ENCODE data around the gene DNHD1. TPM values are rescaled to one million over a fixed set of nuclear protein-coding genes. Genes with fewer than 3 reads are reported as not detected.

The DNHD1 gene
- total RNA-seq, 6 experiments from 2014 or later = 1.4 to 2.3 (median 1.6) TPM

DNA sequence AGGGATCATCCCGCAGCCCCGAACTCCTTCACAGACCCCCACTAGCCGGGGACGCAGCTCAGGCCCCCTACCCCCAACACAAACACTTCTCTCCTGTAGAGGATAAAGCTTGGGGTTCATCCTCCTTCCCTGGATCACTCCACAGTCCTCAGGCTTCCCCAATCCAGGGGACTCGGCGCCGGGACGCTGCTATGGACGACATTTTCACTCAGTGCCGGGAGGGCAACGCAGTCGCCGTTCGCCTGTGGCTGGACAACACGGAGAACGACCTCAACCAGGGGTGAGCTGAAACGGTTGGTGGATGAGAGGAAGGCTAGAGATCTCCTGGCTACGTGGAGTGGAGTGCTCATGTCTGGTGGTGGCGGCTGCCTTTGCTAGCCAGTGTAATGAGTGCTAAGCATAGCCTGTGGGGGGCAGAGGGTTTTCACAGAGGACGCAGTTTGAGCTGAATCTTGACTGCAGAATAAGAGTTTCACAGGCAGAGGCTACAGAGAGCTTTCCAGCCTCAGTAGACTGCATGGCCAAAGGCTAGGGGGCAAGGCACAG is 107.1 kb downstream of the DNHD1 start:
- Mint-ChIP-seq H3K9me3 (no peaks in the 10 kb centered on the region), H3K4me3 (no peak overlapping the region), H3K4me1 (ENCODE audit: low read depth) (peaks cover 22% of the 10 kb centered on the region), H3K36me3 (ENCODE audit: low read depth) (peaks cover 31% of the 10 kb centered on the region), H3K27me3 (ENCODE audit: insufficient read depth) (no peaks in the 10 kb centered on the region; the same call in 1 of the 2 replicates), H3K27ac (no peak overlapping the region)
- peak; percentile 67 for DNase-seq
- TF ChIP-seq, protein P1, sequence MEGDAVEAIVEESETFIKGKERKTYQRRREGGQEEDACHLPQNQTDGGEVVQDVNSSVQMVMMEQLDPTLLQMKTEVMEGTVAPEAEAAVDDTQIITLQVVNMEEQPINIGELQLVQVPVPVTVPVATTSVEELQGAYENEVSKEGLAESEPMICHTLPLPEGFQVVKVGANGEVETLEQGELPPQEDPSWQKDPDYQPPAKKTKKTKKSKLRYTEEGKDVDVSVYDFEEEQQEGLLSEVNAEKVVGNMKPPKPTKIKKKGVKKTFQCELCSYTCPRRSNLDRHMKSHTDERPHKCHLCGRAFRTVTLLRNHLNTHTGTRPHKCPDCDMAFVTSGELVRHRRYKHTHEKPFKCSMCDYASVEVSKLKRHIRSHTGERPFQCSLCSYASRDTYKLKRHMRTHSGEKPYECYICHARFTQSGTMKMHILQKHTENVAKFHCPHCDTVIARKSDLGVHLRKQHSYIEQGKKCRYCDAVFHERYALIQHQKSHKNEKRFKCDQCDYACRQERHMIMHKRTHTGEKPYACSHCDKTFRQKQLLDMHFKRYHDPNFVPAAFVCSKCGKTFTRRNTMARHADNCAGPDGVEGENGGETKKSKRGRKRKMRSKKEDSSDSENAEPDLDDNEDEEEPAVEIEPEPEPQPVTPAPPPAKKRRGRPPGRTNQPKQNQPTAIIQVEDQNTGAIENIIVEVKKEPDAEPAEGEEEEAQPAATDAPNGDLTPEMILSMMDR (IDR thresholded peaks at IDR 0.05) = peak; percentile 37; the same call in 1 of the 2 replicates

DNA sequence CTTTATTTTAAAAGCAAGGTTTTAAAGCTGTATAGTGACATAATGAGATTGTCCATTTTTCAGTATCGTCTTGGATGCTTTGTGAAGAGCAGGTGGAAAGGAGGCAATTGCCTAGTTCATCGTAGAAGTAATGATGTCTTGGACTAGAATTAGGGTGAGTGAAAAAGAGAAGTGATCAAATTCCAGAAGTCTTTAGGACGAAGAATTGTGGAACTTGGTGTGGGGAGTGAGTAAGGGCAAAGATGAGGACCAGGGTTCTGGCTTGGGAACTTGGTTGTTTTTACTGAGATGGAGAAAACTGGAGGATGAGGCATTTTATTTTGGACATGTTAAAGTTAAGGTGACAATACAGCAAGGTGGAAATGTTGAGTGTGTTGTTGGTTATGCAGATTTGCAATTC is 107.7 kb downstream of the DNHD1 start:
- H3K4me3 Mint-ChIP-seq = no peak overlapping the region
- no peaks in the 10 kb centered on the region for H3K9me3 Mint-ChIP-seq
- no peak for DNase-seq
- no peaks in the 10 kb centered on the region; the same call in 1 of the 2 replicates for H3K27me3 Mint-ChIP-seq (ENCODE audit: insufficient read depth)
- H3K4me1 Mint-ChIP-seq (ENCODE audit: low read depth) = peaks cover 28% of the 10 kb centered on the region
- H3K27ac Mint-ChIP-seq = no peak overlapping the region
- TF ChIP-seq, protein P1 (IDR thresholded peaks at IDR 0.05) = no peak
- peaks cover 33% of the 10 kb centered on the region for H3K36me3 Mint-ChIP-seq (ENCODE audit: low read depth)

DNA sequence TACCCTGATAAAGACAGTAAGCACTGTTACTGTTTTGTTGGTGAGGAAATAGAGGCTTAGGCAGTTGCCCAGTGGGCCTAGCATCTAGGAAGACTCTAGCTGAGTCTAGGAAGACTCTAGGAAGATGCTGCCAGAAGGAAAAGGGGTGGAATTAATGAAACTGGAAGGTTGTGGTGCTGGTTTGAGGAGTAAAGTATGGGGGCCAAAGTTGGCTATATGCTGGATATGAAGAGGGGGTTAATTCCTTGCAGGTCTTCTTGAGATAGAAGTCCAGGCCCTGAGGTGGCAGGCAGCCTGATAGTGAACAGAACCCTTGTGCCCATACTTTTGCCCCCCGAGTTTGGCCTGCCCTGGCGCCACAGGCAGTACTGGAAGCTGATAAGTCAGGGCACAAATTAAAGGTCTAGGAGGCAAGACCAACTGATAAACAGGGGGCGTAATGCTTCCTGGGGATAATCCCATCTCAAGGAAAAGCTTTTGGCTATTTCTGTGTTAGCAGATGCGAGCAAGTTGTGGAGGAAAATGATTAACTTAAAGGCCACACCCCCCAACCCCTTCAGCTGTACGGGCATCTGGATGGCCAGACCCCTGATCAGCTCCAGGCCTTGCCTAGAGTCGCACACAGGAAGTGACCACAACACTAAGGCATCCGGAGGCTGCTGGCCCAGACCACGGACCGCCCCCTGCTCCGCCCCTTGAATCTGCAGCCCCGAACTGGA is 109.5 kb downstream of the DNHD1 start:
- no peak overlapping the region for H3K4me3 Mint-ChIP-seq
- peaks cover 48% of the 10 kb centered on the region for H3K36me3 Mint-ChIP-seq (ENCODE audit: low read depth)
- TF ChIP-seq, protein P1 (IDR thresholded peaks at IDR 0.05) = no peak

DNA sequence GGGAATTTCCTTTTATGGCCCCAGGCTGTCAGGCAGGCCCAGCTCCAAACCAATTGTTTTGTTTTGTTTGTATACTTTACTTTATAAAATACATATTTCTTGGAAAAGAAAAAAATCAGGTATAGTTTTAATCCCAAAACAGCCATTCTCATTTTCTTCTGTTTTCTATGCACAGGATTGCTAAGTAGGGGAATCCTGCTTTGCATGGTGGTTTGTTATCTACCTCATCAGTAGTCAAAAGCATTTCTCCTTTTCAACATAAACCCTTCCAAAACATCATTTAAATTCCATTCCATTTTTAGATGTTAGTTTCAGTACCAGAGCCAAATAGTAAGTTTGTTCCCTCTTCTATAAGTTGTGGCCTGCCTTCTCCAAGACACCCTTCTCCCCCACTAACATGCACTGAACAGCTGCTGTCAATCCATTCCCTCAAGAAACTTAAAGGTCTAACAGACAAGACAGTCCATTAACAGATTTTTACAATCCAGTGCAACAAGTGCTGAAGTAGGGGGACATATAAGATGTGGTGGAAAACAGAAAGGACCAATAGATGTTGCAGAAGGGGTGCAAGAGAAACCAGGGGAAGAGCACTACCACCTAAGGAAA is 110.2 kb downstream of the DNHD1 start:
- Mint-ChIP-seq H3K27me3 (ENCODE audit: insufficient read depth) (peaks cover 2% of the 10 kb centered on the region), H3K9me3 (no peaks in the 10 kb centered on the region), H3K4me3 (no peak overlapping the region; the same call in 1 of the 2 replicates), H3K4me1 (ENCODE audit: low read depth) (peaks cover 45% of the 10 kb centered on the region), H3K27ac (no peak overlapping the region; the same call in 1 of the 2 replicates), H3K36me3 (ENCODE audit: low read depth) (peaks cover 43% of the 10 kb centered on the region)
- TF ChIP-seq, protein P1 (IDR thresholded peaks at IDR 0.05) = no peak
- peak; percentile 38 for DNase-seq

More for the DNA sequence above, 109.5 kb downstream of the DNHD1 start:
- peaks cover 2% of the 10 kb centered on the region for H3K27me3 Mint-ChIP-seq (ENCODE audit: insufficient read depth)
- DNase-seq = peak; percentile 87
- H3K9me3 Mint-ChIP-seq = no peaks in the 10 kb centered on the region
- peaks cover 45% of the 10 kb centered on the region for H3K4me1 Mint-ChIP-seq (ENCODE audit: low read depth)
- H3K27ac Mint-ChIP-seq = no peak overlapping the region; the same call in 1 of the 2 replicates

DNA sequence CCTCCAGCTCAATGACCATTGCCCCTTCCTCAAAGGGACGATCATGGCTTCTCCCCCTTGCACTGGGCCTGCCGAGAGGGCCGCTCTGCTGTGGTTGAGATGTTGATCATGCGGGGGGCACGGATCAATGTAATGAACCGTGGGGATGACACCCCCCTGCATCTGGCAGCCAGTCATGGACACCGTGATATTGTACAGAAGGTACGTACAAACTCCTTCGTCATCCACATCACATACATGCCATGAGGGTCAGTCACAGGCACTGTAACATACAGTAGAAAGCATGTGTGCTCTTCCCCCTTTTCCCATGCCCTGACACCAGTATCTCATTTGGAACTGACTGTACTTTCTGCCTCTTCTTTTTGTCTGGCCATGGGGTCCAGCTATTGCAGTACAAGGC is 110.9 kb downstream of the DNHD1 start:
- Mint-ChIP-seq H3K4me3 (no peak overlapping the region), H3K27ac (no peak overlapping the region; the same call in 1 of the 2 replicates), H3K36me3 (ENCODE audit: low read depth) (peaks cover 43% of the 10 kb centered on the region)

More for the DNA sequence above, 110.9 kb downstream of the DNHD1 start:
- H3K9me3 Mint-ChIP-seq = no peaks in the 10 kb centered on the region
- H3K27me3 Mint-ChIP-seq (ENCODE audit: insufficient read depth) = peaks cover 2% of the 10 kb centered on the region
- TF ChIP-seq, protein P1 (IDR thresholded peaks at IDR 0.05) = no peak
- peaks cover 45% of the 10 kb centered on the region for H3K4me1 Mint-ChIP-seq (ENCODE audit: low read depth)
- no peak for DNase-seq
